ENCODE data around the gene UGT1A10. TPM values are rescaled to one million over a fixed set of nuclear protein-coding genes. Genes with fewer than 3 reads are reported as not detected.
A peak's percentile ranks its signal among the peaks of the same experiment; 100 is the strongest.

UGT1A10 gene
- polyA plus RNA-seq, 6 donors from 2014 or later = not detected

GRCh38 chr2:233789554-233789953 is 153.3 kb downstream of the UGT1A10 start:
- ATAC-seq (ENCODE audit: low read depth in 2 of 2) (no peak), DNase-seq (no peak)
- H3K4me3 Mint-ChIP-seq = no peak overlapping the region
- peaks cover 5 to 37% (median 34%) of the 10 kb centered on the region in 3 donors for H3K27me3 Mint-ChIP-seq
- H3K4me1 Mint-ChIP-seq = peaks cover 0 to 12% (median 5%) of the 10 kb centered on the region in 3 donors
- H3K36me3 Mint-ChIP-seq = peaks cover 0 to 8% of the 10 kb centered on the region in 2 donors
- H3K9me3 Mint-ChIP-seq = peaks cover 2 to 15% (median 8%) of the 10 kb centered on the region in 7 donors
- H3K27ac Mint-ChIP-seq = no peak overlapping the region

DNA sequence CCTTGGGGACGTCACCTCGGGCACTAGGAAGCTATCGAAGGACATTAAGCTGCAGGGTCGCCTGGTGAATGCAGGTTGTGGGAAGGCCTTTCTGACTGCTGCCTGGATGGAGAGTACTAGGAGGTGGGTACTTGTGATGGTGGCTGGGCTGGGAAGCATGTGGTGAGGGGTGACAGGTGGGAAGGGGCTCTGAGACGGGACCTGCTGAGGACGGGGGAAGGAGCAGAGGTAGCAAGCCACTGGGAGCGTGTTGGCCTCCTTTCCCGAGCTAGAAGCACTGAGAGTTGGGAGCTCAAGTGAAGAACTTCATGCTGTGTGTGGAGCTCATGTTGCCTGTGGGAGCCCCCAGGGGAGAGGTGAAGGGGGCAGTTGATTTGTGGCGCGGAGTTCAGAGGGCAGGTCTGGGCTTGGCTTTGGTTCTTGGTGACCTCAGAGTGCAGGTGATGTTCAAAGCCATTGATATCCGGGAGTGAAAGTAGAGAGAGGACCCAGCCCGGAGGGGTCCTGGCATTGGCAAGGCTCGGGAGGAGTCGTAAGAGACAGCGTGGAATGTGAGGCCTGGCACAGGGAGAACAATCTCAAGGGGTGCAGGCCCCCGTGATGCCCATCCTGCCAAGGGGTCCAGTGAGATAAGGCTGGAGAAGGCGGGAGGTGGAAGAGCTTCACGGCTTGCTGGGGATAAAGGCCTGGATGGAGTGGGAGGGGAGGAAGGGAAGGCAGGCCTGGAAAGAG is 155.1 kb downstream of the UGT1A10 start:
- ATAC-seq (ENCODE audit: low read depth in 2 of 2) (no peak), DNase-seq (no peak)
- Mint-ChIP-seq H3K27ac (peak overlapping the region in 3 of 6 donors; percentile 5 to 46 (median 44)), H3K27me3 (peaks cover 0 to 34% (median 25%) of the 10 kb centered on the region in 3 donors), H3K36me3 (peaks cover 0 to 8% of the 10 kb centered on the region in 2 donors), H3K9me3 (peaks cover 0 to 13% (median 1%) of the 10 kb centered on the region in 7 donors), H3K4me3 (no peak overlapping the region), H3K4me1 (peaks cover 0 to 12% (median 5%) of the 10 kb centered on the region in 3 donors)

DNA sequence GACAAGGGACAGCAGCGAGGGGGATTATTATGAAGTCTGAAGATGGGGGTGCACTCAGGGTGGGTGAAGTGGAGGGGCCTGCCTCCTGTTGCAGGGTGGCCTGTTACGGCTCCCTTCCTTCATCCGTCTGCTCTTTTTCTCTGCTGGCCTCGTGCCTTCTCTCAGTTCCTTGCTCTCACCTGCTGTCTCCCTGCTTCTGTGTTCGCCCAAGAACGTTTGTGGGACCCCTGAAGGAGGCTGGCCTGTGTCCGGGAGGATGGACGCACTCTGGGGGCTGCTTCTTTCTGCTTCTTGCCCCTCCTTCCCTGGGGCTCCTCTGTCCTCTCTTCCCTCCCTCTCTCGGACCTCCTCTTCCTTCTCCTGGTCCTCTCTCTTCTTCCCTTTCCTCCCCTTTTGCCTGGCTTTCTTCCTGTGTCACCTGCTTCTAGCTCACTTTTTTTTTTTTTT is 155.7 kb downstream of the UGT1A10 start:
- Mint-ChIP-seq H3K27me3 (peaks cover 0 to 34% (median 22%) of the 10 kb centered on the region in 3 donors), H3K4me3 (peak overlapping the region in 1 of 8 donors; percentile 74), H3K9me3 (peaks cover 0 to 12% (median 0%) of the 10 kb centered on the region in 7 donors), H3K27ac (no peak overlapping the region), H3K36me3 (peaks cover 0 to 8% of the 10 kb centered on the region in 2 donors), H3K4me1 (peaks cover 0 to 12% (median 5%) of the 10 kb centered on the region in 3 donors)
- ATAC-seq (ENCODE audit: low read depth in 2 of 2) (no peak), DNase-seq (no peak)

DNA sequence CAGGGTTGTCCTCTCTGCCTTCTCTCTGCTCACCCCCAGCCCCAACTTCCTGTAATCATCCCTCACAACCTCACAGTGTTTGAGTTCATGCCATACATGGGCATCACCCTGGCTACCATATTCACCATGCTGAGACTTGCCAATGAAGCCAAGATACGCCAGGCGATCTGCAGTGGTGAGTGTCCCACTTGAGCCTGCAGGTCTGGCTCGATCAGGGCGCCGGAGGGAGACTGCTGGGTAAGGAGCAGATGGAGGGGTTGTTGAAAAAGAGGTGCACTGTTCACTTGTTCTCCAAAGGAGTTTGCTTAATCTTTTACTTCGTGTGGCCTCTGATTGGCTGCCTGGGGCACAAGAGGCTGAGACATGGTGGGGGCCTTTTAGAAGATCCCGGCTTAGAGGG is 156.5 kb downstream of the UGT1A10 start:
- no peak for DNase-seq
- no peak overlapping the region for H3K27ac Mint-ChIP-seq
- H3K27me3 Mint-ChIP-seq = peaks cover 0 to 34% (median 22%) of the 10 kb centered on the region in 3 donors
- peaks cover 0 to 8% of the 10 kb centered on the region in 2 donors for H3K36me3 Mint-ChIP-seq
- H3K9me3 Mint-ChIP-seq = peaks cover 0 to 12% (median 0%) of the 10 kb centered on the region in 7 donors
- ATAC-seq (ENCODE audit: low read depth in 2 of 2) = no peak
- H3K4me1 Mint-ChIP-seq = peaks cover 0 to 12% (median 5%) of the 10 kb centered on the region in 3 donors
- no peak overlapping the region for H3K4me3 Mint-ChIP-seq

DNA sequence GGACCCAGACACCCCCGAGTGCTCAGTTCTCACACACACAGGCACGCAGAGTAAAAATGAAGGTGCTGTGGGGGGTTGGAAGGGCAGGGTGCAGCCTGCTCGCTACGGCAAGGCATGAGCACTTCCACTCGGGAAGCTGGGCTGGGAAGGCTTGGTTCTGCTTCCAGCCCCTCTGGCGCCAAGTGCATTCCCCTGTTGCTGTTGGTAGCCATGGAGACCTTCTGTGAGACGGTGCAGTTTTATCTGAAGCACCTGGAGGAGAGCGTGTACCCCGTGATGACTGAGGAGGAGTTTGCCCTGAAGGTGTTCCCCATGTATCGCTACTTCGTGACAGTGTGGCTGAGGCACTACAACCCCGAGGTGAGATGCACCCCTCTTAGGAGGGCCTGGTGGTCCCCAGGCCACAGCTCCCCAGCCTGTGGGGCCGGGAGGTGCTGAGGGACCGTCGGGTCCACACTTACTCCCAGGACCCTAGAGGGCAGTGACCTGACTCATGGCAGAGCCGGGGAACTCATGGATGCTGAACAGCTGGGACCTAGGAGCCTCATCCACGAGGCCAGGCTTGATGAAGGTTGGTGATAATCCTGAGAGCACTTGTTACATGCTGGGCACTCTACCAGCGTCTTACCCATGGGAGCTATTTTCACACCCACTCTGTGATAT is 157.3 kb downstream of the UGT1A10 start:
- peaks cover 0 to 8% of the 10 kb centered on the region in 2 donors for H3K36me3 Mint-ChIP-seq
- DNase-seq = no peak

DNA sequence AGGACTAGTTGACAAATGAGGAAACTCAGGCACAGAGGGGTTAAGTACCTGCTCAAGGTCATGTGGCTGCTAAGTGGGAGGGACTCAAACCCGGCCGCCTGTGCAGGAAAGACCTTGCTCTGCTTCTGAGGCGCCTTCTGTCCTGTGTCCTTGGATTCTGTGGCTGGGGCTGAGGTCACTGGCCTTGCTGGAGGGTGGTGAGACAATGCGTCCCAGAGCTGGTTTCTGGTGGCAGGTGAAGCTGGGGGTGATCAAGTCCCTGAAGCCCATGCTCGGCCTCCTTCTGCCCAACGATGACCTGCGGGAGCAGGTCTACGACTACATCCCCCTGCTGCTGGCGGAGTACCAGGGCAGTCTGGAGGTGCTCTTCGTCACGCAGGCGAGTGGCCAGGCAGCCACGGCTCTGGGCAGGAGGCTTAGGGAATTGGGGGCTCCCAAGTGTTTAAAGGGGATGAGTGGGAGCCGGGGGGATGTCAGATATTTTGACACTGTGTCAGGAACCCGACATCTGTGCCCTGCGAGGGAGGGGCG is 157.9 kb downstream of the UGT1A10 start:
- Mint-ChIP-seq H3K27me3 (peaks cover 0 to 40% (median 27%) of the 10 kb centered on the region in 3 donors), H3K27ac (no peak overlapping the region), H3K4me1 (peaks cover 0 to 9% (median 2%) of the 10 kb centered on the region in 3 donors), H3K9me3 (peaks cover 0 to 9% (median 0%) of the 10 kb centered on the region in 7 donors), H3K4me3 (no peak overlapping the region), H3K36me3 (peaks cover 0 to 8% of the 10 kb centered on the region in 2 donors)
- ATAC-seq (ENCODE audit: low read depth in 2 of 2) (no peak), DNase-seq (no peak)

More for the DNA sequence above, 157.3 kb downstream of the UGT1A10 start:
- peaks cover 0 to 12% (median 5%) of the 10 kb centered on the region in 3 donors for H3K4me1 Mint-ChIP-seq
- ATAC-seq (ENCODE audit: low read depth in 2 of 2) = no peak
- H3K4me3 Mint-ChIP-seq = no peak overlapping the region
- peaks cover 0 to 40% (median 27%) of the 10 kb centered on the region in 3 donors for H3K27me3 Mint-ChIP-seq
- H3K27ac Mint-ChIP-seq = no peak overlapping the region
- H3K9me3 Mint-ChIP-seq = peaks cover 0 to 12% (median 0%) of the 10 kb centered on the region in 7 donors

GRCh38 chr2:233795735-233796171 is 159.5 kb downstream of the UGT1A10 start:
- Mint-ChIP-seq H3K4me1 (peaks cover 0 to 4% (median 0%) of the 10 kb centered on the region in 3 donors), H3K4me3 (no peak overlapping the region), H3K9me3 (peaks cover 0 to 3% (median 0%) of the 10 kb centered on the region in 7 donors), H3K27ac (no peak overlapping the region), H3K27me3 (peaks cover 0 to 37% (median 25%) of the 10 kb centered on the region in 3 donors), H3K36me3 (peaks cover 0 to 8% of the 10 kb centered on the region in 2 donors)
- ATAC-seq (ENCODE audit: low read depth in 2 of 2) (no peak), DNase-seq (no peak)

GRCh38 chr2:233796254-233796653 is 160.0 kb downstream of the UGT1A10 start:
- no peak for DNase-seq

GRCh38 chr2:233798335-233799086 is 162.3 kb downstream of the UGT1A10 start:
- DNase-seq = no peak

More at GRCh38 chr2:233796254-233796653, 160.0 kb downstream of the UGT1A10 start:
- Mint-ChIP-seq H3K9me3 (peaks cover 0 to 1% (median 0%) of the 10 kb centered on the region in 7 donors), H3K4me1 (peaks cover 0 to 2% (median 0%) of the 10 kb centered on the region in 3 donors), H3K4me3 (no peak overlapping the region), H3K36me3 (peaks cover 0 to 8% of the 10 kb centered on the region in 2 donors), H3K27me3 (peaks cover 0 to 32% (median 20%) of the 10 kb centered on the region in 3 donors), H3K27ac (no peak overlapping the region)
- no peak for ATAC-seq (ENCODE audit: low read depth in 2 of 2)

DNA sequence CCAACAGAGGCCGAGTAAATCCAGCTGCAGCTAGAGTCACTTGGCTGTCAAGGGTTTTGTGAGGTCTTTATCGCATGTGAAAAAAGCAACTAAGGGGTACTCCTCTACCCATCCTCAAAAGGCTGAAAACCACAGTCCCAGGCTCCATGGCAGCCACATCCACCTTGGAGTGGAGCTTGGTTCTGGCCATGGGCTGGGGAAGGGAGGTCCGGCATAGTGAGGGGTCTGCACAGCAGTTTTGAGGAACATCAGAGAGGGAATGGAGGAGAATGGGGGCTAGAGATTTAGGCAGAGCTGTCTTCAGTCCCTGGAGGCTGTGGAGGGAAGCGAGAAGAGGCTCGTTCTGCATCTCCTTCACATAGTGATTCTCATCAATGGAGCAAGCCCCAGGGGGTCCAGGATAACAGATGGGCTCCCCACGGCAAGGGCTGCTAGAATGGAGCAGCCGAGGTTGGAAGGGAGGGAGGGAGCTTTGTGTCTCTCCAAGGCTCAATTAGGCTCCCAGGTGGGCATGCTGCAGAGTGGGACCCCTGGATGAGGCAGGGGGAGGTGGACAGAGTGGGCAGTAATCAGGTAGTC is 162.9 kb downstream of the UGT1A10 start:
- H3K4me1 Mint-ChIP-seq = peaks cover 0 to 4% (median 0%) of the 10 kb centered on the region in 3 donors
- peaks cover 4 to 25% (median 24%) of the 10 kb centered on the region in 3 donors for H3K27me3 Mint-ChIP-seq
- ATAC-seq (ENCODE audit: low read depth in 2 of 2) (no peak), DNase-seq (no peak)
- H3K4me3 Mint-ChIP-seq = no peak overlapping the region
- H3K27ac Mint-ChIP-seq = no peak overlapping the region
- H3K36me3 Mint-ChIP-seq = no peaks in the 10 kb centered on the region
- peaks cover 0 to 1% (median 0%) of the 10 kb centered on the region in 7 donors for H3K9me3 Mint-ChIP-seq

More at GRCh38 chr2:233798335-233799086, 162.3 kb downstream of the UGT1A10 start:
- no peak for ATAC-seq (ENCODE audit: low read depth in 2 of 2)
- Mint-ChIP-seq H3K36me3 (no peaks in the 10 kb centered on the region), H3K27ac (peak overlapping the region in 2 of 6 donors; percentile 56 to 91), H3K9me3 (peaks cover 0 to 1% (median 0%) of the 10 kb centered on the region in 7 donors), H3K4me3 (no peak overlapping the region), H3K4me1 (peaks cover 0 to 4% (median 0%) of the 10 kb centered on the region in 3 donors), H3K27me3 (peaks cover 4 to 21% (median 20%) of the 10 kb centered on the region in 3 donors)

DNA sequence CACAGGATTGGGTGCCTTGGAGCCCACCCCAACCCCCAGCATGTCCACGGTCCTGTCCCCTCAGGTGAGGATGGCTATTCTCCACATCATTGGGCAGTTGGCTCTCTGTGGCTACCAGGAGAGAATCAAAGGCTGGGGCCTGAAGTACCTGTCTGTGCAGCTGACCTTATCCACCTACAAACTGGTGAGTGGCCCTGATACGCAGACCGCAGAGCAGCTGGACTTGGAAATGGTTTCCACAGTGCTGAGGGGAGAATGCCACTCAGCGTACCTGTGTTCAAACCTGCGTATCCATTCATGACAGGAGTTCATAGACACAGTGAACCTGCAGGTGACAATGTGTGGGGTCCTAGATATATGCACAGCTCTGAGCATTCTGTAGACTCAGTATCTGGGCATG is 163.5 kb downstream of the UGT1A10 start:
- DNase-seq (no peak), ATAC-seq (ENCODE audit: low read depth in 2 of 2) (no peak)
- Mint-ChIP-seq H3K4me3 (no peak overlapping the region), H3K36me3 (no peaks in the 10 kb centered on the region), H3K27ac (no peak overlapping the region), H3K4me1 (peaks cover 0 to 4% (median 0%) of the 10 kb centered on the region in 3 donors), H3K27me3 (peaks cover 4 to 31% (median 29%) of the 10 kb centered on the region in 3 donors), H3K9me3 (peaks cover 0 to 1% (median 0%) of the 10 kb centered on the region in 7 donors)

DNA sequence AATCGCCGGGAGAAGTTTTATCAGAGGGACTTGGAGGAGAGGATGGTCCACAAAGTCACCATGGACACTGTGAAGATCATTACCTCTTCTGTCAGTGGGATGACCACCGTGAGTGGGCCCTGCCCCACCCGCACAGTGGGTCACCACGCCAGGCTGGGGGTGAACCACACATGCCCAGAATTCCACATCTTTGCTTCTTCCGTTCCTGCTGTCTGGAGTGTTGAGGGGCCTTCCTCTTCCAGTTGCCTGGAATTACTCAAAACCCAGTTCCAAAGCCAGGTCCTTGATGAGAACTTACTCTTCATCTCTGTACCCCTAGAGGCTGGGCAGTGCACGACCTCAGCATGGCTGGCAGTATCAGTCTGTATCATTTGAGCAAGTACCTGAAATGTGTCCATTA is 164.0 kb downstream of the UGT1A10 start:
- no peak for DNase-seq
- ATAC-seq (ENCODE audit: low read depth in 2 of 2) = no peak
- H3K27ac Mint-ChIP-seq = peak overlapping the region in 1 of 6 donors; percentile 36
- peaks cover 4 to 36% (median 32%) of the 10 kb centered on the region in 3 donors for H3K27me3 Mint-ChIP-seq
- peaks cover 0 to 1% (median 0%) of the 10 kb centered on the region in 7 donors for H3K9me3 Mint-ChIP-seq
- no peaks in the 10 kb centered on the region for H3K36me3 Mint-ChIP-seq
- no peak overlapping the region for H3K4me3 Mint-ChIP-seq
- peaks cover 0 to 4% (median 0%) of the 10 kb centered on the region in 3 donors for H3K4me1 Mint-ChIP-seq

All from naive B cell (primary cell).